Stimulated activated CD4-positive, alpha-beta T cell treated with anti-CD3 and anti-CD28 coated beads, Interleukin-2, amount 100 ng/mL, for 24 hours (primary cell): ENCODE data around the gene FN3K.

Experiments
- DNase-seq, 2 donors: peaks; one replicate each; pipeline ENCODE4 v3.0.0-alpha.2; 2020

The FN3K gene

DNA sequence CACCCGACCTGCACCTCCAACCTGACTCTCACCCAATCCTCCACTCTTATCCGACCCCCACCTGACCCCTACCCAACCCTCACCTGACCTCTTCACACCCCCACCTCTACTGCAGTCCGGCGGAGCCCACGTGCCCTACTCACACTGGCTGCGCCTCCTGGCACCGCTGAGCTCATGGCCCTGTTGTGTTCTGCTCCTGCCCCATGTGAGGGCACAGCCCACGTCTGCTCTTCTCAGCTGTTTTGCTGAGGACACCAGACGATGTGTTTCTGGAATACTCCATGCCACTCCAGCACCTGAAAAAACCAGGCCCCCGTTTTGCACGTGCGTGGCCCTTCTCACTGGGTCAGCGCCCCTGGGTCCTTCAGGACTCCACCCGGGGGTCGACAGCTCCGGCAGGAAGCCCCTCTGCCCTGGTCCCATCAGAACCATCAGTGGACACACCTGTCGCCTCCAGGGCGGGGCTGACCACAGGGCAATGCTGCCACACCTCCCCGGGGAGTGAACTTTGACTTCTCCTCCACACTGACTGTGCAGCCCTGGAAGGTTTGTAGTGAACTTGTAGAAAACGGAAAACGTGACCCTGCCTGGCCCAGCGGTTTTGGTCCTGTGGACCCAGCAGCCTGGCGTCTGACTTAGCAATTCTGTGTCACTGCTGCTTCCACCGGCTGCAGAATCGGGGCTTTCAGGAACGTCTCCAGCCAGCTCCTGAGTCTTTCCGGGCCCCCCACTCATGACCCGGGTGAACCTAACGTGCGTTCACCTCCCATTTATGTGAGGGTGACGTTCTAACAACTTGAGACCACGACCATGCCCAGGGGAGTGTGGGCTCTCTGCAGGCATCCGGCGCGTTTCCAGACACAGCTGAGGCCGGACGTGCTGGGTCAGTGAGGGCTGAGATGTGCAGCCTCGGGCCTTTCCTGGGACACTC, 31.2 kb upstream of the FN3K start:
- no peak for DNase-seq

GRCh38 chr17:82704886-82705285, 30.5 kb upstream of the FN3K start:
- no peak for DNase-seq

- no peak for DNase-seq
Measured at GRCh38 chr17:82705756-82706155, 29.7 kb upstream of the FN3K start.

DNA sequence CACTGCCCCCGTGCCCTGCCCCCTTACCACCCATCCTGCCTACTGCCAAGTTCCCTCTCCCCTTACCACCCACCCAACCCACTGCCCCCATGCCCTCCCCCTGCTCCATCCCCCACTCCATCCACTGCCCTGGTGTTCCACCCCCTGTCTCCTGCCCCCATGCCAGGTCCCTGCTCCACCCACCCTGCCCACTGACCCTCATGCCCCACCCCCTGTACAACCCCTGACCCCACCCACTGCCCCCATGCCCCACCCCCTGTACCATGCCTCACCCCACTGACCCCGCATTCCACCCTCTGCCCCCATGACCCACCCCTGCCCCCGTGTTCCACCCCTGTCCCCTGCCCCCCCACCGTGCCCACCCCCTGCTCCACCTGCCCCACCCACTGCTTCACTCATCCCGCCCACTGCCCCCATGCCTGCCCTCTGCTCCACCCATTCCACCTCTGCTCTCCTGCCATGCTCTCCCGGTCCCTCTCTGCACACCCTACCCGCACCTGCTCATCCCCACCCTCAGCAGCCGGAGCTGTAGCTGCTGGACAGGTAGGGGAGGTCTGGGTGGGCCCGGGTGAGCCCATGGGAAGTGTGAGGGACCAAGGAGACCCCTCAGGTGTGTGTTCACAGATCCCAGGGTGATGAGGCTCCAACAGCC, 26.3 kb upstream of the FN3K start:
- no peak for DNase-seq

- DNase-seq, result no peak
Measured at GRCh38 chr17:82709676-82710498, 25.5 kb upstream of the FN3K start.

GRCh38 chr17:82710499-82711232, 24.7 kb upstream of the FN3K start:
- no peak for DNase-seq

DNA sequence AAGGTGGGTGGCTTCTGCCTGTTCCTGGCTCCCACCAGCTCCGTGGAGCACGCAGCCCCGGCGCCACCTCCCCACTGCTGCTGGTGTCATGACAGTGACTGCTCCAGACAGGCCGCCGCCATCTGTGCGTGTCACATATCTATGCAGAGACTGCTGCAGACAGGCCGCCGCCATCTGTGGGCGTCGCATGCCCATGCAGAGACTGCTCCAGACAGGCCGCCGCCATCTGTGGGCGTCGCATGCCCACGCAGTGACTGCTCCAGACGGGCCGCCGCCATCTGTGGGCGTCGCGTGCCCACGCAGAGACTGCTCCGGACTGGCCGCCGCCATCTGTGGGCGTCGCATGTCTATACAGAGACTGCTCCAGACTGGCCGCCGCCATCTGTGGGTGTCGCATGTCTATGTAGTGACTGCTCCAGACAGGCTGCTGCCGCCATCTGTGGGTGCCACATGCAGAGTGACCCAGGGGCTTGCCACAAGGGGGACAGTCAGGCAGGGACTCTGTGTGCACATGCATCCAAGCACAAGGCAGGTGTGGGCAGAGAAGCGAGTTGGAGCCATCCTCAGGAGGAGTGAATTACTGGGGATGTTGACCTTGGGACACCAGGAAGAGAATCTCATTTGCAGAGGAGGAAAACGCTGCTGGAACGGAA, 22.2 kb upstream of the FN3K start:
- DNase-seq, result no peak

GRCh38 chr17:82716203-82717010, 19.0 kb upstream of the FN3K start, which contains the start of gene FN3KRP:
Gene FN3KRP (plus strand): TSS chr17:82716706. CDS start chr17:82716756, 50 bp downstream.
- peak; percentile 85 to 94 for DNase-seq

- DNase-seq, result no peak
Measured at GRCh38 chr17:82718986-82719685, 16.3 kb upstream of the FN3K start.

- DNase-seq, result no peak
Measured at GRCh38 chr17:82720204-82720603, 15.2 kb upstream of the FN3K start.

- DNase-seq, result no peak
Measured at GRCh38 chr17:82722341-82723013, 12.9 kb upstream of the FN3K start.

DNA sequence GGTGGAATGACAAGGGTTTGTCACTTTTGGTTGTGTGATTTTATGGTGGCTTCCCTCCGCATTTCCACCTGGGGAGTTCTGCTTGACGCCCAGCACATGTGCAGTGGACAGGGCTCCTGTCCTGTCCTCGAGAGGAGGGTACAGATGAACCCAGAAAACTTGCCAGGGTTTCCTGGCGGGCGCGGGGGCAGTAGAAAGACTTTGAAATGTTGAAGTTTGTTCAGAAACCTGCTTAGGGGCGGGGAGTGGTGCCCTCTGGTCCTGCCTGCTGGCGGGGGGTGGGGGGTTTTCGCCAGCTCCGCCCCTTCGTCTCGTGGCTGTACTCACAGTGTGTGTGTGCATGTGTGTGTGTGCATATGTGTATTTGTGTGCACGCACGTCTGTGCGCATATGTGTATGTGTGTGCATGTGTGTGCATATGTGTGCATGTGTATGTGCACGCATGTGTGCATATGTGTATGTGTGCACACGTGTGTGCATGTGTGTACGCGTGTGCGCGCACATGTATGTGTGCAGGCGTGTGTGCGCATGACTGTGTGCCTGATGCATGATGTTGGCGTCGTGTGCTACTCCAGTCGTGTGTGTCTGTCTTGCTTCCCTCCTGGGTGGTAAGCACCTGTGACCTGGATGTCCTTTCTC, 12.1 kb upstream of the FN3K start:
- DNase-seq, result no peak

GRCh38 chr17:82726427-82726826, 9.0 kb upstream of the FN3K start:
- DNase-seq, result no peak

DNA sequence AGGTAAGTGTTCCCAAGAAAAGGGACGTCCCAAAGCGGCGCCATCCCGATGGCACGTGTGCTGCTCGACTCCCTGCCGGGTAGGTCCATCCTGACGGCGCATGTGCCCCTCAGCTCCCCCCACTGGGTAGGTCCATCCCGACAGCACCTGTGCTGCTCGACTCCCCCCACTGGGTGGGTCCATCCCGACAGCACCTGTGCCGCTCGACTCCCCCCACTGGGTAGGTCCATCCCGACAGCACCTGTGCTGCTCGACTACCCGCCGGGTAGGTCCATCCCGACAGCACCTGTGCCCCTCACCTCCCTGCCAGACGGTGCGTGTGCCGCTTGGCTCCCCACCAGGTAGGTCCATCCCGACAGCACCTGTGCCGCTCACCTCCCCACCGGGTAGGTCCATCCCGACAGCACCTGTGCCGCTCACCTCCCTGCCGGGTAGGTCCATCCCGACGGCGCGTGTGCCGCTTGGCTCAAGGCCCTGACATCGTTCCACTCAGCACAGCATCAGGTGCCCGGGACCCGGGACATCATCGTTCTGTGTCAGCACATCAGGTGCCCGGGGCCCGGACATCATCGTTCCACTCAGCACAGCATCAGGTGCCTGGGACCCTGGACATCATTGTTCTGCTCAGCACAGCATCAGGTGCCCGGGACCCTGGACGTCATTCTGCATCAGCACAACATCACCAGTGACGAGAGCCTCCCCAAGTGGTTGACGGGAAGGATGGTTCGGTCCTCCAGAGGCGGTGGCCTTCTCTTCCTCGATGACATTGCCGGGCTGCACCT, 5.7 kb upstream of the FN3K start:
- no peak for DNase-seq

DNA sequence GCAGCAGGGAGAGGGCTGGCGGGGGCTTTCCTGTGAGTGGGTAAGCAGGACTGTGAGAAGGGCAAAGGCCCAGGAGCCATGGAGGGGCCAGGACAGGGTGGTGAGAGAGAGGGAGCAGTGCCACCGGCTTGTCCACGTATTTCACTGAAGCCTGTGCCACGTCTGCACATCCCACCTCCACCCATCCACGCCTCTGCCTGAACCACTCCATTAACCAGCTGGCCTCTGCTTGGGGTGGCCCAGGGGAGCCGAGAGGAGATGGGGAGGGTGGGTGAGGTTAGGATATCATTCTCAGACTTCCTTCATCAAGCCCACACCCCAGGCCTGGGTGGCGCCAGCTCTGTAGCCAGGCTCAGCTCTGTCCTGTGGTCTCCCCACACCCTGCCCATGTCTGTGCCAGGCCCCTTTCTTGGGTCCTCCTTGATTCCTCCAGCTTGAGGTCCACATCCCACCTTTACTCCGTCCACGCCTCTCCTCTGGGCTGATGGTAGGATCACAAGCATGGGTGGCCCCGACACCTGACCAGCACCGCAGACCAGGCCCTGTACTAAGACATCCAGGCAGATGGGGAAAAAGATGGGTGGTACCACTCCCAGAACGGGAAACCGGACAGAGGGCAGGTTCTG, 3.2 kb upstream of the FN3K start:
- no peak for DNase-seq

DNA sequence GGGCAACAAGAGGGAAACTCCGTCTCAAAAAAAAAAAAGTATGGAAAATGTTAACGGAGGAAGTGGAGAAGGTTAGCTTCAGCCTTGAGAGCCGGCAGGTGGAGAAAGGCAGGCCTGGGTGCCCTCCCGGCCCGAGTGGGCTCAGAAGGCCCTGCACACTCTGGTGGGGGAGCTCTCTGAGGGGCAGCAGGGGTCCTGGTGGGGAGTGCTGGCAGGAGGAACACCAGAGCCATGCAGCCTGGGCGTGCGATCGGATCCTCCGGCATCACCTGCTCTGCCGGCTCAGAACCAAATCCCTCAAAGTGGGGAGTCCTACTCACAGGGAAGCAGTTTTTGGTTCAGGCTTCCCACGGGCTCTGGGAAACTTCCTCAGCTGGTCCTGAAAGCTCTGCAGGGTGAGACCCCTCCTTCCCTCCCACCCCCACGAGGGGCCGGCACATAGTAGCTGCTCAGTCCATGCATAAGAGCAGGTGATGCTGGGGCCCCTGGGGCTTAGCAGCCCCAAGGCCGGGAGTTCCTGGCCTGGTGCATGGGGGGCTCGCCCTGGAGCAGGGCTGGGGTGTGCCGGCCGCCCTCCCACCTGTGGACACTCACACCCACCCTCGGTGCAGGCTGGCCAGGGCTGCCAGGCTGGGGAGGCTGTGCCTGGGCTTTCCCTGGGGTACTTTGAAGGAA, 1.2 kb downstream of the FN3K start:
- DNase-seq, result no peak
